Fibroblast of skin of back (primary cell): Measurements from ENCODE around the gene BCL2.
"Not testable (repeated sequence)": the region's sequence is repeated elsewhere in the genome, so short reads cannot be mapped to it uniquely, and the experiment has no call there.

Source experiments
- DNase-seq: peaks from one replicate; pipeline ENCODE4 v3.0.0-alpha.2; 2013

The BCL2 gene

DNA sequence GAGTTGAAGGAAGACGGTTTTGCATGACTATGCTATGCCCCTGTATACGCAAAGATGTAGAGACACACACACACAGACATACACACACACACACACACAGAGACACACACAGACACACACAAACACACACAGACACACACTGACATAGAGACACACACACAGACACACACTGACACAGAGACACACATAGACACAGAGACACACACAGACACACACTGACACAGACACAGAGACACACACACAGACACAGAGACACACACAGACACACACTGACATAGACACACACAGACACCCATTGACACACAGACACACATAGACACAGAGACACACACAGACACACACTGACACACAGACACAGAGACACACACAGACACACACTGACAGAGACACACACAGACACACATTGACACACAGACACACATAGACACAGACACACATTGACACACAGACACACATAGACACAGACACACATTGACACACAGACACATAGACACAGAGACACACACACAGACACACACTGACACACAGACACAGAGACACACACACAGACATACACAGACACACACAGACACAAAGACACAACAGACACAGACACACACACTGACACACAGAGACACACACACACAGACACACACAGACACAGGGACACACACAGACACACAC is 121.3 kb downstream of the BCL2 start:
- DNase-seq, result no peak

DNA sequence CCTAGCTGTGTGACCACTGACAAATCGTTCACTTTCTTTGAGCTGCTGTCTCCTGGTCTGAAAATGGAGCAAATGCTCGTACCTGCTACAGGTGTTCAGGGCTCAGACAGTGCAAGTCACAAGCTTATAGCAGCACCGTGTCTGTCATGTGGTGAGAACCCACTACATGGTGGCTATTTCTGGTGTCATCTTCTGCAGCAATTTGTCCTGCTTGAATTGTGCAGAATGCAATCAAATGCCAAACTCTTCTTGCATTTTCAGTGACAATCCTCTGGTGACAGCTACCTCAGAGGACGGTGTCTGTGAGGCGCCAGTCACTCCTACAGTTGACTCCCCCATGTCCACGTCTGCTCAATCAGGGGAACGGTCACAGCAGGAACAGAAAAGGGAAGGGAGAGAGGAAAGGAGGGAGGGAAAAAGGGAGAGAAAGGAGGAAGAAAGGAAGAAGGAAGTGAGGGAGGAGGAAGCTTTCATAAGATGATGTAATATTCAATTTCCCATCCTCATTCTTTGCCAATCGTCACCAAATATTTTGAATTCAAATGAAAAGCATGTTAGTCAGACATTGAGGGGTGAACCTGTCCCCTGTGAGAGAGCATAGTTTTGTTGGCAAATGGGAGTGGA is 122.2 kb downstream of the BCL2 start:
- DNase-seq, result peak; percentile 24

DNA sequence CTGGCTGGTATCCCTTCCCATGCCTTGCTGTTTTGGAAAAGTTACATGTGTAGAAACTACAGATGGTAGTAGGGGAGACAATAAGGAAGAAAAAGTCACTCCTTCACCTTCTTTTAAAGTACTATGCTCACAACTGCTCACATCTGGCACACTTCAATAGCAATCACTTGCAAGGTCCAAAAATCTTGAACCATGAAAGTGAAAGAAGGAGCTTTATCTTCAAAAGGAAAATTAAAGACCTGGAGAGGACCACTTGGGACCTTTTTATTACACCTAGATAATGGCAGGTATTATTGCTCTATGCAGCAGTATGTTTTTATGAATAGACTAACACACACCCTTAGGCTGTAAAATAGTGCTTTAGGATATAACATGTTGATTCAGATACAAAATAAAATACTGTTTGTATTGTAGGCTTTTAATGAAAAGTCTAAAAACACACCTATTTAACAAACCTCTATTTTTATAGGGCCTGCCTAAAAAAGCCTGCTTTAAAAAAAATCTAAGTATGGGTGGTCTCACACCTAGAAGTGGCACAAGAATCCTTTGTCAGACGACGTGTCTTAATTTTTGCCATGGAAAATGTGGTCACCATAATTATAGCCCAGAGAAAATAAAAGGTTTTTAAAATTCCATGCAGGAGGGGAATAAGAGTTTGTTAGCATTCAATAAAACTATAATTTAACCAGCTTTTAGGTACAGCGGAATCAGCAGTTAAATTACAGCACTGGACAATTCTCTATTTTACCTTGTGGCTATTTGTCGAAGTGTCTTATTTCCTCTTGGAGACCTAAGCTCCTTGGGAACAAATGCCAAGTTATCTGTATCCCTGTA is 124.0 kb downstream of the BCL2 start:
- no peak for DNase-seq

DNA sequence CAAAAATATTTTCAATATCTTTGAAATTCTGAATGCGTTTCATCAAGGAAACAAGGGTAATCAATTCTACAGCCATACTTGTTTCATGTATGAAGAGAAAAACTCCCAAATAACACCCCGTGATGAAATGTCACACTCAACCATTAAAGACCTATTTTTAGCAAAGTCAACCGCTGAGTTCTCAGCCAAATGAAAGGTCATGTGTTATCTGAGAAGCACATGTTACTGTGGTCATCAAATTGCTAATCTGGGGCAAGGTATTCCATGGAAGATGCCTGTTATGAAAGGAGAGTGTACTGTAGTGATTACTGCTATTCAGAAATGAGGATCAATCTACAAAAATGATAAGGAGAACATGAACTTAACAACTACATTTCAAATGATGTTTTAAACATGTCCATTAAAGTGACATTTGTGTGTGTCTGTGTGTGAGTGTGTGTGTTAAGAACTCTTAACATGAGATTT is 126.7 kb downstream of the BCL2 start:
- no peak for DNase-seq

DNA sequence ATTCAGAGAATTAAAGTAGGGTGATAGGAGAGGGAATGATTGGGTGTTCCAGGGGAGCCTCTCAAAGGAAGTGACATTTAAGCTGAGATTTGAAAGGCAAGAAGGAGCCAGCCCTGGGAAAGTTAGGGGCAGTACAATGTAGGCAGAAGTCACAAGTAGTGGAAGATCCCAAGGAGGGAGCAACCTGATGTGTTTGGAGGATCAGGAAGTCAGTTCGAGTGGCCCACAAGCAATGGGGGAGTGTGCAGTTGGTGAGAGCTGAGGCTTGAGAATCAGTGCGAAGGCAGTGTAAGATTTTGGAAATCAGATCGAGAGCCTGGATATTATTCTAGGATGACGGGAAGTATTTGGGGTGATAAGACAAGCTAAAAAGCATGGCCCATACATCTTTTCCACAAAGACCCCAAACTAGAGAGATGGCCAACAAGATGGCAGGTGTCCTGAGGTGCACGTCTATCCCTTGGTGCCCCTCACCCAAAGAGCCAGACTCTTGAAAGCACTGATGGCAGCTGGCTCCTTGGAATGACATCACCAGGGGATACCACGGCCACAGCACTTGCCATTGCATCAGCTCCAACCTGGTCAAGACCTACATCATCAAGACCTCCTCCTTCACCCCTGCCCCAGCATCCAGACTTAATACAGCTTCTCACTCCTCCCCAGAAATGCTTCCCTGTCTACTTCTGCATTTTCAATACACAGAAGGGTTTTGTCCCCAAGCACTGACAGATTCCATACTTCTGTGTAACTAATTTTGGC is 127.3 kb downstream of the BCL2 start:
- DNase-seq, result no peak

DNA sequence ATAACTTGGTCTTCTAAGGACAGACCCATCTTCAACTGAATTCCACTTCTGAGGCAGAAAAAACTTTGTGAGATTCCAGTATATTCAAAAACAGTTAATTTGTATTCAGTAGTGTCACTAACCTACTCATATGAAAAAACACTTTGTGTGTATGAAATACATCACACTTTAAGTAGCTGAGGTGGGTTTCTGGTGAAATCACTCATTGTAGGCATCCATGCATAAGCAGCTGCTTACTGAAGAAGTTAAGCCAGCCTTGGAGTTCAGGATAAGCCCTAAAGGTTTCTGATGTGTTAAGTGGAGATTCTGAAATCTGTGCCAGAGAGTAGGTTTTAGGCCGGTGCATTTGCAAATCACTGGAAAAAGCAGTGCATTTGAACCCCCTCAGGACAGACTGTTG is 128.2 kb downstream of the BCL2 start:
- DNase-seq, result no peak

DNA sequence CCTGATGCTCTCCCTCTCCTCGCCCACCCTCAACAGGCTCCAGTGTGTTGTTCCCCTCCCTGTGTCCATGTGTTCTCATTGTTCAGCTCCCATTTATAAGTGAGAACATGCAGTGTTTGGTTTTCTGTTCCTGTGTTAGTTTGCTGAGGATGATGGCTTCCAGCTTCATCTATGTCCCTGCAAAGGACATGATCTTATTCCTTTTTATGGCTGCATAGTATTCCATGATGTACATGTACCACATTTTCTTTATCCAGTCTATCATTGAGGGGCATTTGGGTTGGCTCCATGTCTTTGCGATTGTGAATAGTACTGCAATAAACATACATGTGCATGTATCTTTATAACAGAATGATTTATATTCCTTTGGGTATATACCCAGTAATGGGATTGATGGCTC is 128.7 kb downstream of the BCL2 start:
- DNase-seq, result not testable (repeated sequence)

DNA sequence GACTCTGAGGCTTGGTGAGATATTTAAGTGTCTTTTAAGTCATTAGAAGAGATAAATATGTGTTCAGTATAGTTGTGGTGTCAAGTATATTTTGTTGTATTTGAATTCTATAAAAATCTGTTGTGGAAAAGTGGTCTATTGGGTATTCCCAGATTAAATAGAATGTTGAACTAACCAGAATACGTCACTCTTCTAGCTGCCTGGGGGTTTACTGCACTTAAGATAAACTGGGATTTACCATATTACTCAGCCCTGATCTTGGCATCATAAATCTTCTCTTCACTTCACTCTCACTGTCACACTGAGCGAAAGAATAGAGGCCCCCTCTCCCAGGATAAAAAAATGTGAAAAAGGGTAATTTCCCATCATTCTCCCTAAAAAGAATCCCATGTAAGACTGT is 129.8 kb downstream of the BCL2 start:
- no peak for DNase-seq

DNA sequence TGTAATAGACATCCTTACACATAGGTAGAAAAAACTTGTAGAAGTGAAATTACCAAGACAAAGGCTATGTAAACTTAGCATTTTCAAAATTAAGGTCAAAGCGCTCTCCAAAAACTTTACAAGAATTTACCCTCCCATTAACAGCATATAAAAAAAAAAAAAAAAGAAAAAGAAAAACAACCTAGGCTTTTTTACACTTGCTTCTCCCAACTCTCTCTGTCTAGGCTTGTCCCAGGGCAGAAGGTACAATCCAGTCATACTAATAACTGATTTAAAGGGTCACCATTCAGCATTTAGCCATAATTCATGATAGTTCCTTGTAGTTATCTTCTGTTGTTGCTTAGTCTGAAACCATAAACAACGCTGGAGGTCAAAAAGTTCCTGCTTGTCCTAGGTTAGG is 130.5 kb downstream of the BCL2 start:
- no peak for DNase-seq

DNA sequence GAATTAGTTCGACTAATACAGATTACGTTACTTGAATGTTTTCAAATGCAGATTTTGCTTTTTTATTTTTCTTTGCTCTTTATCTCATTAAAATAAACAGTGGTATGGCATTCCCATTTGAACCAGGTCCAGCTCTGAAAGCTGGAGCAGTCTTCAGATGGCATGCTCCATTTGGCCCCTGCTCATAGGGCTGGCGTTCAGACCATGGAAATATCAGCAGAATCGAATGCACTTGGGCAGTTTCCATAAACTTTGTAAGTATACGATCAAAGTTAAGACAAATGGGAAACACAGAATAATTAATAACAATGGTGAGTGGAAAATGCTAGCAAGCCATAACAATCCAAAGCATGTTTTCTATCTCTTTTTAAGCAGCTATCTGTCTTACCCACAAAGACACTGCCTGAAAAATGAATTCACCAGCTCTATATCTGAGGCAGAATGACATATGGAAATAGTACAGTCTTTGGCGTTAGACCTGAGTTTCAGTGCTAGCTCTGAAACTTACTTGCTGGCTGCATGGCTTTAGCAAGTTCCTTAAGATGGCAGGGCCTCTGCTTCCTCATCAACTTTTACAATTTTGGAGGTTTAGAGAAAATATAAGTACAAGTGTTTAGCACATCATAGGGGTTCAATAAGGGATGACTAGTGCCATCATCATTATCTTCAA is 131.6 kb downstream of the BCL2 start:
- DNase-seq, result no peak

DNA sequence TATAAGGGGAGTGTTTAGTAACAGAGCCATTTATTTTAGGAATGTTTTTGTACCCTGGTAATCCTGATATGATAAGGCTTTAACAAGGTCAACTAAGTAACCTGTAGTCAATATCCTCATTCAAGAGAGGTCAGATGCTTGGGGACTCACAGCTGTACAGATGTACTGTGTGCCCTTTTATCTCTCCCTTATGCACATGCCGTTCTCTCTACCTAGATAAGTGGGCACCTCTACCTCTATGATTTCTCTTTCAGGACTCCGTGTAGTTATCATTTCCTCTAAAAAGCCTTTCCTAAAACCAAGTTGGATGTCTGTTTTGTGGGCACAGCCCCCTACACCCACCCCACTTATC is 132.4 kb downstream of the BCL2 start:
- DNase-seq, result no peak

DNA sequence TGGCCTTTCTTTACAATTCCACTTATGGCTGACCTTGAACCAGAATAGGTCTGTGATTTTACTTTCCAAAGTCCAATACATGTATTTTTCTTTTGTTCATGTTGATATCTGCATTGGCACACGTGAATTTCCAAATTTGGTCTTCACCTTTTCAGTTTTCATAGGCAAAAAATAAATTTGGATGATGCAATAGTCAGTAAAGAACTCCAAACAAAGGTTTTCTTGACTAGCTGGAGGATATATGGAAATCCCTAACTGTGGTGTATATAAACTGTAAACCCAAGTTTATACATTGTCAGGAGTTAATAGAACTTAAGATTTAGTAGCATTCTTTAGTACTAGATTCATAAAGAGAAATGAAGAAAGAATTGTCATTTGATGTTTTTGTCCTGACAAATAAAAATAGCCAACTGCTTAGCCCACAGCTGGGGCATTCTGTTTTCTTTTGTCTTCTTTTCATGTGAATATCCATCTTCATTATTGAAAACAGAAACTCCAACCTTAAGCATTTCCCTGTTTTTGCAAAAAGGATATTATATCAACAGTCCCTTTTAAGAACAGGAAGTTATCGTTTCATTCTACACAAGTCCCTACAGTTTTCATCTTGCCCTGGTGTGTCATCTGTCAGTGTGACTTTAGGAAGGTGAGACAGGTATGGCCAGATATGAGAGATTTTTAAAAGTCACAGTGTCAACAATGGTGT is 132.9 kb downstream of the BCL2 start:
- DNase-seq, result no peak

DNA sequence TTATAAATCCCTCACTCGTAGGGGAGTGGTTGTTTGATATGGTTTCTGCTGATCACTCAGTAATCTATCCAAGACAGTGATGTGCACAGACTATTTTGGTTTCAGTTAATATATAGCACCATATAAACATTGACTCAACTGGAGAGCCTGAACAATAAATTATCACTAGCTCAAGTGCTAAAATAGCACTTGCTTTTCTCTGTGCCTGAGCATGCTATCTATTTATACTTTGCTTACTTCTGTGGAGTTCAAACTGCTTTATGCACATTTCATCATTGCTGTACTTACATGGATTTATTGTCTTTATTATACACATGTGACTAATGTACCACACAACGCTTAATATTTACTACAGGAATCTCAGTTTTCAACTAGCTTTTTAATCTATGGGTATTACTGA is 133.6 kb downstream of the BCL2 start:
- no peak for DNase-seq

DNA sequence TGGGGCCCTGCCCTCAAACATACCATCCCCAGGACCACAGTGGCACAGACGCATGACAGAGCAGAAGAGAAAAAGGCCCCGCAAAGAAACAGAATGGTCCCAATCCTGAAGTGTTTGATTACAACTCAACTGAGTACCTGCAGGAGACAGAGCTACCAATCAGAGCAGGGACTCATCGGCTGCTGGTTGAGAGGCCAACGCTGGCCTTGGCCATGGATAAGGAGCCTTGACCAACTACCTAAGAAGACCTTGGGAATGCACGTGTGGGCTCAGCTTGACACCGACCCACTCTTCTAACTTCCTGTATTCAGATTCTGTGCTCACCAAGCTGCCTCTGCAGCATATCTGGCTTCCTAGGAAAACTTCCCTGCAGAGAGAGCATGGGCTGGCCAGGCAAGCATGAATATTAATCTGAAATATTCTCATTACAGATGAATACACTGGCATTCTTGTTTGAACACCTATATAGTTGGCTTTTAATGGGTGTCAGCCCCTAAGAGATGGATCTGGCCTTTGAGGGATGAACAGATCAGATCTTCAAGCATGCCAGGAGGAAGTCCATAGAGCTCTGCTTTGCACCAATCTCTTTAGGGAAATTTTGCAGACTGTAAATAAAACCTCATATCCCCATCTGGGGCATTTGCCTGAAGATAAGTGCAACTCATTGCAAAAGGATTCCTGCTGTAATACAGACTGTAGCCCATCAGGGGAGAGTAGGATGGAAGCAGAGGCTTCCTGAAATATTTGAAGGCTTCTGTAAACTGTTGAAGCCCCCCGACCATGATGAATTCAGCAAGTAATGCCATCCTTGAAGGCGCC is 135.4 kb downstream of the BCL2 start:
- DNase-seq, result no peak

DNA sequence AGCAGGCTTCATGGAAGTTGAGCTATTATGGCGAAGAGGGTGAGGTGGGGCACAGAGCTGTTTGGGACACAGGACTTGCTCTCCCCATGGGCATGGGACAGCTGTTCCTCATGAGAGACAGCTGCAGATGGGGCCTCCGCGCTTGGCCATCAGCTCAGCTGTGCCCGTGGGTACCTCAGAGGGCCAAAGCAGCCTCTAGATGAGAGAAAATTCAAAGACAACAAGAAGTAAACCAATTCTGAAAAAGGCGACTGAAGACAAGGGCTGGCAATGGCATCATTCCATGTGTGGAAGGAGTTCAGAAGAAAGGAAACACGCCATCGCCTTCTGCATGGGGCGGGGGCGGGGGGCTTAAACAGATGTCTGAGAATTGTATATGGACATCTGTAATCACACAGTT is 136.2 kb downstream of the BCL2 start:
- DNase-seq, result no peak

DNA sequence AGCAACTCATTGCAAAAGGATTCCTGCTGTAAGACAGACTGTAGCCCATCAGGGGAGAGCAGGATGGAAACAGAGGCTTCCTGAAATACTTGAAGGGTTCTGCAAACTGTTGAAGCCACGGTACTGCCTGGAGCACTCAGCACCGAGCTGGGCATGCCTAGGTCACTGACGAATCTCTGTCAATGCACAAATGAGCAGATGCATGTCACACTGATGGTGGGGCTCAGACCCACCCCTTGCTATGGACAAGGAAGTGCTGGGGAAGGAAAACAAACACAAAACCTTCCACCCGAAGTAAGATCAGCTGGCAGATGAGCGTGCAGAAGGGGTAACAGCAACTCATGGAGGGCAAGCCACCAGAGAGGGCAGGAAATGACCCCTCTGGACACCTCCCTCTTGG is 136.7 kb downstream of the BCL2 start:
- no peak for DNase-seq

DNA sequence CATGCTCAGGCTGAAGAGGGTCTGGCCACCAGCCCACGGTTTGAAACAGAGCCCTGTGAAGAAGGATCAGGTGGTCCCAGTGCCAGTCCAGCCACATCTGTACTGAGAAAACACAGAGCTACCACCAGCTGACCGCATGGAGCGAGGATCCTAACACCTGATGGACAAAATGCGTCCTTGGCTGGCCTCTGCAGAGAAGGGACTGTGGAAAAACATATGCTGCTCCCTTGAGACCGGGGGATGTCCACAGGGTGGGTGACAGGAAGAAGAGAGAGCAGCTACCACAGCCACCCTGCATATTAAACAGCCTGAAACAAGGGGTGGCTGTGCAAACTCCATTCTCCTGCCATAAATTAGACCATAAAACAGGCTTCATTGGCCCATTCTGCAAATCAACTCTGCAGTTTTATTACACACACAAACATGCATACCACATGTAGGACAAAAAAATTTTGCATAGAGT is 137.2 kb downstream of the BCL2 start:
- no peak for DNase-seq

DNA sequence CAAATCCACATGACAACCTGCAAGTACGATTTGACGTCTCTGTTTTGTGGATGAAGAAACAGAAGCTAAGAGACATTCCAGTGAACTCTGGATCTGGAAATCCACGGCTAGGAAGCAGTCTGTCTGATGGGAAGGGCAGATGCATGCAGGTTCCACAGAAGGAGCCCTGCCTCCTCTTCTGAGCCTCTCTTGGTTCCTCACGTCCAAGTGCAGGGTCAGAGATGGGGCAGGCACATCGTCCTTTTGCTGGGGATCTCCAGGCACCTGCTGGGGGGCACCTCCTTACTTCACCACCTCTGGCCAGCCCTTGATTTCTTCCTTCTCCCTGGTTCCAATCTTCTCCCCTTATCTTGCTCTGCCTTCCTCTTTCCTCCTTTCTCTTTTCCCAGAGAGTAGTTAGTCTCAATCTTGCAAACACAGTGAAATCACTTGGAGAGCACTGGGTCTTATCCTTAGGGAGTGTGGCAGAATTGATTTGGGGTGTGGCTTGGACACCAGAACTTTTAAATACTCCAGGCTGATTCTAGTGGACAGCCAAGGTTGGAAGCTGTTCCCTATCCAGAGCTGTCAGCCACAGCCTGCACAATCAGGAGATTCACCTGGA is 137.8 kb downstream of the BCL2 start:
- no peak for DNase-seq

DNA sequence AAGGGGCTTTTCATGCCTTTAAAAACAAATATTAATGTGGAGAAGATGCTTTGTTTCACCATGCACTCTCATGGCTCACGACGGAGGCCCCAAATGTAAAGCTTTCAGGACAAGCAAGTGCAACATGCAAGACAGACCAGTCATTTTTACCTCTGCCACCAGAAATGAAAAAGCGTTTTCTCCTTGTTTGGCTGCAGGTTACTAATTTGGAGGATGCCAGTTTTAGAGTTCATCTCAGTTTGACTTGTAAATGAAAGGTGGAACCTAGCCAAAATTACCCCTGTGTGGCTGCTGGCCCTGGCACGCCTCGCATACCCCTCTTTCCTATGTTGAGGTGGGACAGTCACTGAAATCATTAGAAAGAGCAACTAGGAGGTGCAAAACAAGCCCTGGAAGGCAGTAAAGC is 138.6 kb downstream of the BCL2 start:
- no peak for DNase-seq

DNA sequence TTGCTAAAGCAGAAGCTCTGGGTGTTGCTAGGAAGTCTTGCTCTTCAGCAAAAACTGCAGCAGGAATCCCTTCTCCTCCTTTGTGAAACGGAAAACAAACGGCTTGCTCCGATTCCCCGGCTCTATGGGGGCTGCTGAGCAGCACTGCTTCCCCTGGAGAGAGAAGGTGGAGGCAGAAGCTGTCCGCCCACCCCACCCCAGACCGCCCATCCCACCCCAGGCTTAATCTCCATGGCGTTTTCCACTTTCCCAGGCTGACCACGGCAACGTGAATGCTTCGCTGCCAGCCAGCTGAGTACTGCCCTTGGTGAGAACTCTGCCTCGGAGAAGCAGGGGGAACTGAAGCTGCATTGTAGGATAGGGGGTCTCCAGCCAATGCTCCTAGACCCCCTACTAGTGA is 139.2 kb downstream of the BCL2 start:
- no peak for DNase-seq
